Nephron progenitor cell (in vitro differentiated cells): ENCODE measurements around the gene MEMO1.
A peak's percentile ranks its signal among the peaks of the same experiment; 100 is the strongest.

Experiments used
- DNase-seq: peaks from one replicate; pipeline ENCODE4 v3.0.0; 2021
- H3K27ac Mint-ChIP-seq: 2 replicates; pipeline ENCODE4 v1.8.0; 2021; ENCODE audit warnings: mild to moderate bottlenecking, moderate library complexity, mixed read lengths
- H3K27me3 Mint-ChIP-seq: 2 replicates; pipeline ENCODE4 v1.8.0; 2021; ENCODE audit warnings: mild to moderate bottlenecking, low read depth, mixed read lengths; ENCODE audit not compliant: poor library complexity
- H3K36me3 Mint-ChIP-seq: 2 replicates; pipeline ENCODE4 v1.8.0; 2021; ENCODE audit warnings: low read depth, mixed read lengths
- H3K4me1 Mint-ChIP-seq: 2 replicates; pipeline ENCODE4 v1.8.0; 2021; ENCODE audit warnings: mixed read lengths
- H3K4me3 Mint-ChIP-seq: 2 replicates; pipeline ENCODE4 v1.8.0; 2021; ENCODE audit warnings: mild to moderate bottlenecking, moderate library complexity, mixed read lengths
- H3K9me3 Mint-ChIP-seq: 2 replicates; pipeline ENCODE4 v1.8.0; 2021; ENCODE audit warnings: mild to moderate bottlenecking, moderate library complexity, mixed read lengths
- TF ChIP-seq, protein P1 (sequence below): fragments of 200-600 bp; sonication (generic); IDR thresholded peaks from 2 replicates; pipeline ENCODE4 v1.5.0; 2021; ENCODE audit warnings: antibody characterized with exemption

The MEMO1 gene

DNA sequence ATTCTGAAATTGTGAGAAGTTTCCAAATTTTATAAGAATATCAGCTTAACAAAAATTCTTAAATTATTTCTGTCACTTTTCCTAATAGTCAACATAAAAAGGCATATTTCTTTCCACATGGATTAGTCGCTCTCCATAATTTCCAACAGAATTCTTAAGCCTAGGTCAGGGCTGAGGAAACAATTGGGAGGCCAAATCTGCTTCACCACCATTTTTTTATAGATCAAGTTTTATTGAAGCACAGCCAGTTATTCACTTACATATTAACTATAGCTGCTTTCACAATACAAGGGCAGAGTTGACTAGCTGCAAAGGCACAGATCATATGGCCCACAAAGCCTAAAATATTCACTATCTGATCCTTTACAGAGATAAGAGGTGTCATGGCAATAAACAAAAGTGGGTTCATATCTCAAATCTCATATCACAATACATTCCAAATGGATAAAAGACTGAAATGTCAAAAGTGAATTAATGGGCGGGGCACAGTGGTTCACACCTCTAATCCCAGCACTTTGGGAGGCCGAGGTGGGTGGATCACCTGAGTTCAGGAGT lies 18.7 kb downstream of the MEMO1 start:
- DNase-seq, result no peak
- Mint-ChIP-seq H3K4me3 (no peak overlapping the region), H3K4me1 (no peaks in the 10 kb centered on the region), H3K27me3 (no peaks in the 10 kb centered on the region), H3K9me3 (peaks cover 4% of the 10 kb centered on the region), H3K36me3 (peaks cover 51% of the 10 kb centered on the region), H3K27ac (no peak overlapping the region)
- TF ChIP-seq, protein P1, sequence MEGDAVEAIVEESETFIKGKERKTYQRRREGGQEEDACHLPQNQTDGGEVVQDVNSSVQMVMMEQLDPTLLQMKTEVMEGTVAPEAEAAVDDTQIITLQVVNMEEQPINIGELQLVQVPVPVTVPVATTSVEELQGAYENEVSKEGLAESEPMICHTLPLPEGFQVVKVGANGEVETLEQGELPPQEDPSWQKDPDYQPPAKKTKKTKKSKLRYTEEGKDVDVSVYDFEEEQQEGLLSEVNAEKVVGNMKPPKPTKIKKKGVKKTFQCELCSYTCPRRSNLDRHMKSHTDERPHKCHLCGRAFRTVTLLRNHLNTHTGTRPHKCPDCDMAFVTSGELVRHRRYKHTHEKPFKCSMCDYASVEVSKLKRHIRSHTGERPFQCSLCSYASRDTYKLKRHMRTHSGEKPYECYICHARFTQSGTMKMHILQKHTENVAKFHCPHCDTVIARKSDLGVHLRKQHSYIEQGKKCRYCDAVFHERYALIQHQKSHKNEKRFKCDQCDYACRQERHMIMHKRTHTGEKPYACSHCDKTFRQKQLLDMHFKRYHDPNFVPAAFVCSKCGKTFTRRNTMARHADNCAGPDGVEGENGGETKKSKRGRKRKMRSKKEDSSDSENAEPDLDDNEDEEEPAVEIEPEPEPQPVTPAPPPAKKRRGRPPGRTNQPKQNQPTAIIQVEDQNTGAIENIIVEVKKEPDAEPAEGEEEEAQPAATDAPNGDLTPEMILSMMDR, result no peak

- H3K4me1 Mint-ChIP-seq, result no peaks in the 10 kb centered on the region
- peaks cover 51% of the 10 kb centered on the region for H3K36me3 Mint-ChIP-seq
- no peak for DNase-seq
- TF ChIP-seq, protein P1, result no peak
- no peaks in the 10 kb centered on the region for H3K27me3 Mint-ChIP-seq
- H3K9me3 Mint-ChIP-seq, result peaks cover 3% of the 10 kb centered on the region
- H3K27ac Mint-ChIP-seq, result no peak overlapping the region
- H3K4me3 Mint-ChIP-seq, result no peak overlapping the region
These were observed 20.9 kb downstream of the MEMO1 start for GRCh38 chr2:31989946-31990345.

GRCh38 chr2:31987454-31988220 lies 23.2 kb downstream of the MEMO1 start:
- peaks cover 16% of the 10 kb centered on the region for H3K9me3 Mint-ChIP-seq
- TF ChIP-seq, protein P1, result no peak
- no peak overlapping the region for H3K4me3 Mint-ChIP-seq
- no peak overlapping the region for H3K27ac Mint-ChIP-seq
- H3K36me3 Mint-ChIP-seq, result peaks cover 61% of the 10 kb centered on the region
- no peaks in the 10 kb centered on the region for H3K4me1 Mint-ChIP-seq
- no peak for DNase-seq
- no peaks in the 10 kb centered on the region for H3K27me3 Mint-ChIP-seq

GRCh38 chr2:31986906-31987305 lies 23.9 kb downstream of the MEMO1 start:
- no peak overlapping the region for H3K4me3 Mint-ChIP-seq

DNA sequence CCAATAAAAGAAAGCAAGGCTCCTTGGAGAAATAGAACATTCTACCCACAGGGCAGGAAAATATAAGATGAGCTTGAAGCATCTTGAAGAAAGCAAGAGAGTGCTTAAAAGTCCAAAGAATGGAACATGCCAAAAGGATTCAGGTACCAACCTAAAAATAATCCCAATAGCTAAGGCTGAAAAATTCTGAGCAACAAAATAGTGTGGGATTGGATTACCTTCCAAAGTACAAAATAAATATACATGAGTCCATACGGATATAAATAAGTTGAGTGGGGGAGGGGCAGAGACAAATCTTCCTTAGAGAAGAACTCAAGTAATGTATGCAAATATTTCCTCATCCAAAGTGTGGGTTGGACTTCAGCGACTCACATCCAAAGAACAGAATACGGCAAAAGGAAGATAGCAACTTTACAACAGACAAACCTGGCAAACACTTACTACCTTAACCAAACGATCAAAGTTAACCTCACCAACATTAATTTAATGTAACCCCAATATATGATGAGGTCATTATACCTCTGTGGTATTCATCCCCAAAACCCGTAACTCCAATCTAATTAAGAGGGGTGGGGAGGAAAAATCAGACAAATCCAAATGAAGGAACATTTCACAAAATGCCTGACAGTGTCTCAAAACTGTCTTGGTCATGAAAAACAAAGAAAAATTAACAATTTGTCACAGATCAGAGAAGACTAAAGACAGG lies 26.9 kb downstream of the MEMO1 start:
- Mint-ChIP-seq H3K4me3 (no peak overlapping the region), H3K4me1 (peaks cover 12% of the 10 kb centered on the region), H3K9me3 (peaks cover 16% of the 10 kb centered on the region), H3K36me3 (peaks cover 46% of the 10 kb centered on the region), H3K27me3 (no peaks in the 10 kb centered on the region), H3K27ac (peak overlapping the region; percentile 62)
- no peak for DNase-seq
- TF ChIP-seq, protein P1, result no peak

More at GRCh38 chr2:31986906-31987305, 23.9 kb downstream of the MEMO1 start:
- Mint-ChIP-seq H3K27ac (peak overlapping the region; percentile 48), H3K9me3 (peaks cover 16% of the 10 kb centered on the region), H3K4me1 (no peaks in the 10 kb centered on the region), H3K36me3 (peaks cover 60% of the 10 kb centered on the region), H3K27me3 (no peaks in the 10 kb centered on the region)
- TF ChIP-seq, protein P1, result no peak
- no peak for DNase-seq
